HepG2 (cell line): ENCODE data around the gene SLCO3A1. TPM values are rescaled to one million over a fixed set of nuclear protein-coding genes. Genes with fewer than 3 reads are reported as not detected.

ENCODE experiments used
- ATAC-seq: fragments of 200-7000 bp; cut with Tn5 transposase; 3 replicates; pipeline ENCODE4 v1.9.1; 2020; ENCODE audit warnings: mild to moderate bottlenecking, moderate library complexity
- BruUV-seq: library from RNA; stranded (reverse); fragments of 400-500 nt; replicated peaks from 2 replicates; lab custom pipeline; 2021; lab: Mats Ljungman, UMichigan
- CTCF ChIA-PET: fragments of 300-600 bp; formaldehyde crosslinking; extraction: SDS; loops from one replicate; lab custom pipeline; 2021; ENCODE audit warnings: low total read pairs, inconsistent platforms, low intra/inter-chr PET ratio; lab: Yijun Ruan, JAX
- POLR2A ChIA-PET: fragments of 350-600 bp; sonication (Branson Sonifier 250); formaldehyde crosslinking; loops from one replicate; lab custom pipeline; 2020; ENCODE audit warnings: antibody characterized with exemption, inconsistent platforms; lab: Yijun Ruan, JAX
- DNase-seq: peaks from one replicate; pipeline ENCODE4 v3.0.0-alpha.2; 2015; ENCODE audit warnings: low spot score
- FAIRE-seq: peaks from 3 replicates; lab custom pipeline; 2011; peaks lifted over from hg19 to GRCh38; lab: Jason Lieb, UNC
- H2AFZ ChIP-seq: one replicate; pipeline ENCODE4 v1.6.1; 2011; ENCODE audit warnings: low read length, inconsistent platforms
- H3K27ac ChIP-seq: fragments of 300-600 bp; 3 replicates; pipeline ENCODE4 v1.8.0; 2011; ENCODE audit warnings: mixed run types, mild to moderate bottlenecking, mixed read lengths, low read length, inconsistent platforms; ENCODE audit not compliant: insufficient read depth; ENCODE audit errors: extremely low read length
- H3K27me3 ChIP-seq, 2 experiments: fragments of 200-600 bp in 1 of 2; 2 replicates in 1 of 2; 3 replicates in 1 of 2; pipeline versions ENCODE4 v1.6.0 to v1.8.0; 2011; ENCODE audit warnings: low read length in 2 of 2, mild to moderate bottlenecking in 2 of 2, moderate library complexity in 2 of 2, inconsistent platforms in 1 of 2; ENCODE audit not compliant: insufficient read depth in 2 of 2, control insufficient read depth in 1 of 2
- H3K36me3 ChIP-seq, 2 experiments: fragments of 200-600 bp in 1 of 2; replicated peaks in 1 of 2; 2 replicates in 1 of 2; 3 replicates in 1 of 2; pipeline versions ENCODE4 v1.5.1 to v1.8.0; 2011; ENCODE audit warnings: low read length in 2 of 2, inconsistent platforms in 1 of 2; ENCODE audit not compliant: insufficient read depth in 2 of 2, control insufficient read depth in 1 of 2
- H3K4me1 ChIP-seq: 2 replicates; pipeline ENCODE4 v1.5.1; 2012; ENCODE audit warnings: low read length, inconsistent platforms; ENCODE audit not compliant: insufficient read depth
- H3K4me2 ChIP-seq: 2 replicates; pipeline ENCODE4 v1.6.0; 2011; ENCODE audit warnings: low read depth, low read length, inconsistent platforms
- H3K4me3 ChIP-seq, 3 experiments: fragments of 200-600 bp in 1 of 3; sonication (generic), shearing (Covaris generic) in 1 of 3; replicated peaks in 1 of 3; 2 replicates each; pipeline ENCODE4 v1.5.1; 2011 to 2016; ENCODE audit warnings: low read length in 3 of 3, inconsistent platforms in 2 of 3, low read depth in 2 of 3, mild to moderate bottlenecking in 2 of 3, control low read depth in 1 of 3, mixed read lengths in 1 of 3; ENCODE audit not compliant: insufficient read depth in 1 of 3
- H3K79me2 ChIP-seq: one replicate; pipeline ENCODE4 v1.6.1; 2011; ENCODE audit warnings: low read length, inconsistent platforms; ENCODE audit not compliant: insufficient read depth
- H3K9ac ChIP-seq: 2 replicates; pipeline ENCODE4 v1.6.0; 2011; ENCODE audit warnings: mild to moderate bottlenecking, low read depth, low read length, inconsistent platforms; ENCODE audit not compliant: insufficient read depth
- H3K9me3 ChIP-seq: 2 replicates; pipeline ENCODE4 v1.5.1; 2012; ENCODE audit warnings: mild to moderate bottlenecking, low read length
- H4K20me1 ChIP-seq: 2 replicates; pipeline ENCODE4 v1.6.0; 2011; ENCODE audit warnings: inconsistent platforms, mild to moderate bottlenecking, low read length, moderate library complexity; ENCODE audit not compliant: insufficient read depth
- ETS1 ChIP-seq: sonication (generic); formaldehyde crosslinking; IDR thresholded peaks from 2 replicates; pipeline ENCODE4 v1.4.0; 2020; ENCODE audit warnings: missing genetic modification reagents
- JDP2 ChIP-seq: sonication (generic); formaldehyde crosslinking; IDR thresholded peaks from 2 replicates; pipeline ENCODE4 v1.8.1; 2022; ENCODE audit warnings: missing genetic modification reagents, borderline replicate concordance
- KDM6A ChIP-seq: IDR thresholded peaks from 2 replicates; pipeline ENCODE4 v1.6.1; 2016; ENCODE audit warnings: low read depth
- MED1 ChIP-seq: sonication (generic); formaldehyde crosslinking; IDR thresholded peaks from 2 replicates; pipeline ENCODE4 v1.4.0; 2020; ENCODE audit warnings: missing genetic modification reagents
- PAXIP1 ChIP-seq: sonication (generic); formaldehyde crosslinking; conservative IDR thresholded peaks from 2 replicates; pipeline ENCODE4 v1.4.0; 2020; ENCODE audit warnings: mild to moderate bottlenecking, missing genetic modification reagents, moderate library complexity
- PLSCR1 ChIP-seq: sonication (generic); formaldehyde crosslinking; IDR thresholded peaks from 2 replicates; pipeline ENCODE4 v1.5.0; 2020; ENCODE audit warnings: missing genetic modification reagents, mild to moderate bottlenecking, borderline replicate concordance
- PRMT3 ChIP-seq: sonication (generic); formaldehyde crosslinking; IDR thresholded peaks from 2 replicates; pipeline ENCODE4 v1.8.1; 2022; ENCODE audit warnings: low read depth, mild to moderate bottlenecking, moderate library complexity, missing genetic modification reagents, borderline replicate concordance
- SIX1 ChIP-seq: sonication (generic); formaldehyde crosslinking; IDR thresholded peaks from 2 replicates; pipeline ENCODE4 v1.4.0; 2020; ENCODE audit warnings: missing genetic modification reagents, borderline replicate concordance
- USF2 ChIP-seq, 2 experiments: sonication (generic) in 1 of 2; formaldehyde crosslinking in 1 of 2; IDR thresholded peaks; 2 replicates each; pipeline versions ENCODE4 v1.5.1 to v1.6.1; 2011 to 2020; ENCODE audit warnings: borderline replicate concordance in 1 of 2, low read depth in 1 of 2, low read length in 1 of 2, mild to moderate bottlenecking in 1 of 2, missing genetic modification reagents in 1 of 2, moderate library complexity in 1 of 2
- ZNF234 ChIP-seq: sonication (generic); formaldehyde crosslinking; conservative IDR thresholded peaks from 2 replicates; pipeline ENCODE4 v1.5.1; 2020; ENCODE audit warnings: mild to moderate bottlenecking, missing genetic modification reagents
- WGBS: methylation state at CpG from one replicate; pipeline ENCODE4 v1.1.6; 2017; ENCODE audit warnings: low lambda C conversion rate; 5-methylcytosine and 5-hydroxymethylcytosine counted together
- in situ Hi-C: cut with HindIII; loops from 2 replicates; pipeline ENCODE4 v1.10.0; 2017; ENCODE audit warnings: low pct_unique_long_range_greater_than_20kb; ENCODE audit not compliant: extremely low pct_ligation_motif_present
- intact Hi-C: fragments of 100-400 bp; cut with micrococcal nuclease; formaldehyde crosslinking; loops from one replicate; pipeline ENCODE4 v1.10.0; 2022; ENCODE audit not compliant: unreplicated experiment
- polyA plus RNA-seq, 8 experiments: library from polyadenylated mRNA; depleted of rRNA in 3 of 8; stranded (reverse) in 7 of 8; unstranded in 1 of 8; fragments of >200 nt; fragmentation: Illumina TruSeq in 4 of 8; extraction: Trizol in 4 of 8; gene quantifications; 2 replicates each; pipeline versions ENCODE4 v1.2.1 to v1.2.3, GENCODE V29; 2011 to 2016; ENCODE audit warnings: low read depth in 4 of 8, missing spikeins in 1 of 8, mixed read lengths in 1 of 8; ENCODE audit not compliant: insufficient read depth in 1 of 8
- total RNA-seq, 5 experiments: library from RNA; depleted of rRNA; stranded (reverse); fragments of >200 nt; fragmentation: Illumina TruSeq; extraction: Trizol; gene quantifications; 2 replicates each; pipeline ENCODE4 v1.2.3, GENCODE V29; 2016; ENCODE audit warnings: low read depth in 1 of 5

SLCO3A1 gene
- total and polyA plus RNA-seq, 2 of the 13 experiments (the other 11 are each of a cell fraction or from before 2014, with no cell fraction given): 0.02 TPM; not detected in 1

- Histone ChIP-seq H3K27ac (no peak overlapping the region), H3K4me3 (no peak overlapping the region)
- POLR2A ChIA-PET: no interaction called here
- no peak for TF ChIP-seq PRMT3 (CRISPR knock-in tag)
- TF ChIP-seq, all 625 proteins: peak for 0
- intact Hi-C loops: no loop called here
- Histone ChIP-seq H3K36me3 (no peaks in the 10 kb centered on the region), H3K27me3 (no peaks in the 10 kb centered on the region), H3K4me1 (peaks cover 53% of the 10 kb centered on the region), H2AFZ (no peak overlapping the region), H3K79me2 (no peaks in the 10 kb centered on the region), H3K9me3 (no peaks in the 10 kb centered on the region), H4K20me1 (no peaks in the 10 kb centered on the region), H3K9ac (no peak overlapping the region), H3K4me2 (no peak overlapping the region)
- CTCF ChIA-PET: no interaction called here
- no peak for DNase-seq
- in situ Hi-C loops: no loop called here
- ATAC-seq: no peak
- FAIRE-seq: no peak
- no TSS peak for BruUV-seq
- WGBS: 82% methylated on average over 17 of the region's 17 CpGs
Measured at GRCh38 chr15:92162657-92163056, 309.1 kb downstream of the SLCO3A1 start.

GRCh38 chr15:92163641-92164040, 310.1 kb downstream of the SLCO3A1 start:
- H2AFZ ChIP-seq: no peak overlapping the region
- H3K4me2 ChIP-seq: no peak overlapping the region
- H3K4me1 ChIP-seq: peaks cover 62% of the 10 kb centered on the region
- no peak for FAIRE-seq
- H3K9me3 ChIP-seq: no peaks in the 10 kb centered on the region
- H3K36me3 ChIP-seq: no peaks in the 10 kb centered on the region
- BruUV-seq: no TSS peak
- H3K4me3 ChIP-seq: no peak overlapping the region
- in situ Hi-C loops: no loop called here
- no peak overlapping the region for H3K9ac ChIP-seq
- no peak overlapping the region for H3K27ac ChIP-seq
- H3K79me2 ChIP-seq: no peaks in the 10 kb centered on the region
- no peaks in the 10 kb centered on the region for H4K20me1 ChIP-seq
- no peaks in the 10 kb centered on the region for H3K27me3 ChIP-seq
- ChIA-PET POLR2A (no interaction called here), CTCF (no interaction called here)
- intact Hi-C loops: no loop called here
- WGBS: 62% methylated on average over 6 of the region's 10 CpGs
- no peak for ATAC-seq
- DNase-seq: no peak
- no peak for TF ChIP-seq JDP2 (CRISPR knock-in tag)
- no peak for TF ChIP-seq MED1 (CRISPR knock-in tag)
- no peak for TF ChIP-seq PAXIP1 (CRISPR knock-in tag)
- TF ChIP-seq SIX1 (CRISPR knock-in tag): no peak
- TF ChIP-seq ZNF234 (CRISPR knock-in tag): no peak
- no peak for TF ChIP-seq KDM6A (CRISPR knock-in tag)
- TF ChIP-seq PLSCR1: no peak
- TF ChIP-seq USF2 (IDR thresholded peaks at IDR 0.05; ENCODE audit: low read depth, low read length): no peak
- no peak for TF ChIP-seq USF2 (CRISPR knock-in tag; IDR thresholded peaks at IDR 0.05; ENCODE audit: borderline replicate concordance)
- no peak for TF ChIP-seq ETS1 (CRISPR knock-in tag)
